Stimulated activated CD8-positive, alpha-beta memory T cell treated with anti-CD3 and anti-CD28 coated beads, Interleukin-15, amount 100 ng/mL, for 4 hours (primary cell): ENCODE data around the gene ERMP1.
"Not testable (repeated sequence)": the region's sequence is repeated elsewhere in the genome, so short reads cannot be mapped to it uniquely, and the experiment has no call there.

ENCODE experiments used
- DNase-seq, 2 donors: peaks; one replicate each; pipeline ENCODE4 v3.0.0-alpha.2; 2020; ENCODE audit warnings: low read depth in 2 of 2

ERMP1 gene

DNA sequence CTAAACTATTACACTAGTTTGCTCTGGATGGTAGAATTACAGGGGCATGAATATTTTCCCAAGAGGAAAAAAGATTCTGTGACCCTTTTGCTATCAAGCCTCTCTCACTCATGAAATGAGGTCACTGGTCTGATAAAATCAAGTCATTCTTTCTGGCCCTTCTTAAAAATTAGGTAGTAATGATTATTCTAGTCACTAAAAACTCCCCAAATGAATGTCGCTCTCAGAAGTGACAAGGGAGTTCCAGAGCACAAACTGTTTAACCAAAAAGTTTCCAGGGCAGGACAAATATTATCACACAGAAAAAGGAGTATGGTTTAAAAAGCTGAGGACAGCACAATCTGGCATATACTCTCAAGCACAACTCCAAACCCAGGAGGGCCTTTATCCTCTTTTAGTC is 12.5 kb downstream of the ERMP1 start:
- DNase-seq: no peak

- DNase-seq: no peak
These were observed 13.7 kb downstream of the ERMP1 start for GRCh38 chr9:5819174-5819573.

- DNase-seq: no peak
These were observed 14.3 kb downstream of the ERMP1 start for GRCh38 chr9:5818424-5819142.

GRCh38 chr9:5817862-5818261 is 15.1 kb downstream of the ERMP1 start:
- no peak for DNase-seq

- DNase-seq: no peak
These were observed 17.5 kb downstream of the ERMP1 start for GRCh38 chr9:5815461-5815860.

DNA sequence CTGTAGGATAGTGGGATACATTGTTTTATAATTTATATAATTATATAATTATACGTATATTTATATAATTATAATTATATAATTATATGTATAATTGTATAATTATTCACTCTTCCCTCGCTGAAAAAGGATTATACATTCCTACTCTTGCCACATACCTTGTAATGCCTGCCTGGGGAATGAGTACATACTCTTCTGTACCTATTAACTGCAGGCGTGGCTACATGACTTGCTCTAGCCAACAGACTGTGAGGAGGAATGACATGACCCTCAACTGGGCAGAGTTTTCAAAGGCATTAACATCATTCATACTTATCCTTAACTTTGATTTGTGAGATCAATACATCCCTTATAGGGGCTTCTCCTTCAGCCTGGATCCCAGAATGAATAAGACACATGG is 19.1 kb downstream of the ERMP1 start:
- no peak for DNase-seq

DNA sequence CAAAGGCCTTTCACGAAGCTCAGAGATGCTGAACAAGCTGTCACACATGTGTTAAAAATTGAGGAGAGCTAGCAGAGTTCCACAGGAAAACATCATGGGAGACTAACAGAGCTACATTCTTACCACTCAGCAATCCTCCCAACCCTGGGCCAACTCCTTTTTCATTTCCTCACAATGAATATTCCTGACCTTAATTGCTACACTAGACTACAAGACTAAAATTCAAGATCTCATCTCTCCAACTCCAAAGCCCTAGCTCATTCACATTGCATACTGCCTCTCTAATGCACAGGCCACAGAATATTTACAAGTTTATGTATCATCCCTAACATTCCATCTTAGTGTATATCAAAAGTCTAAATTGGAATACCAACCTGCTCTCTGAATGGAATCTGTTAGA is 21.2 kb downstream of the ERMP1 start:
- no peak for DNase-seq

GRCh38 chr9:5805478-5805877 is 27.4 kb downstream of the ERMP1 start:
- no peak for DNase-seq

GRCh38 chr9:5801739-5802113 is 31.2 kb downstream of the ERMP1 start:
- DNase-seq: no peak

GRCh38 chr9:5800969-5801738 is 31.8 kb downstream of the ERMP1 start:
- no peak for DNase-seq

DNA sequence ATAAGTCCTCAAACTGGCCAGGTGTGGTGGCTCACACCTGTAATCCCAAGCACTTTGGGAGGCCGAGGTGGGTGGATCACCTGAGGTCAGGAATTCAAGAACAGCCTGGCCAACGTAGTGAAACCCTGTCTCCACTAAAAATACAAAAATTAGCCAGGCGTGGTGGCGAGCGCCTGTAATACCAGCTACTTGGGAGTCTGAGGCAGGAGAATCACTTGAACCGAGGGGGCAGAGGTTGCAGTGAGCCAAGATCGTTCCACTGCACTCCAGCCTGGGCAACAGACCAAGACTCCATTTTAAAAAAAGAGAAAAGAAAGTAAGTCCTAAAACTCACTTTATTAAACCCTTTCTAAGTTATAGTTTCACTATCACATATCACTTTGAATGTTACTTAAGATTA is 32.5 kb downstream of the ERMP1 start:
- not testable (repeated sequence) for DNase-seq

GRCh38 chr9:5799314-5799713 is 33.6 kb downstream of the ERMP1 start:
- DNase-seq: no peak

GRCh38 chr9:5798581-5798980 is 34.3 kb downstream of the ERMP1 start:
- no peak for DNase-seq

DNA sequence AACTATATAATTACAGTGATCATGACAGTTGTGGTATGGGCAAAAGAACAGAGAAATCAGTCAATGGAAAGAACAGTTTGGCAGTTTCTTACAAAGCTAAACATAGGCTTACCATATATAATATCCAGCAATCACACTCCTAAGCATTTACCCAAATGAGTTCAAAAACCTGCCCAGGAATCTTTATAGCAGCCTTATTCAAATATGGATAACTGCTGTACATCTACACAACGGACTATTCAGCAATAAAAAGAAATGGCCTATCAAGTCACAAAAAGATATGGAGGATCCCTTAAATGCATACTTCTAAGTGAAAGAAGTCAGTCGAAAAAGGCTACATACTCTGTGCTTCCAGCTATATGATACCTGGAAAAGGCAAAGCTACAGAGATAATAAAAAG is 36.6 kb downstream of the ERMP1 start:
- no peak for DNase-seq

- no peak for DNase-seq
These were observed 39.1 kb downstream of the ERMP1 start for GRCh38 chr9:5793812-5794211.

DNA sequence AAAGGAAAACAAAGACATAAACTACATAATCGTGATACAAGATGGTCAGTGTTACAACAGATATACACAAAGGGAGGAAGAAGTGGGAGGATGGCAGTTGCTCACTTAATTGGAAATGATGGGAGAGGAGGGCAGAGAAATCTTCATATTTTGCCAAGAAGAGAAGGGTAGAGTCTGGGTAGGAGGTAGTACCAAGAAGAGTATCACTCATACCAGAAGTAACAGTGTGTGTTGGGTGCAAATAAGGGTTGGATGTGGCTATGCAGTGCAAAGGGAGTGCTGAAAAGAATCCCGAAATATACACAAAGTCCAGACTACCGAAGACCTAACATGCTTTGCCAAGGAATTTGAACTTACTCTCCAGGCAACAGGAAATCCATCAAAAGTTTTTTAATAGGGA is 41.0 kb downstream of the ERMP1 start:
- no peak for DNase-seq

DNA sequence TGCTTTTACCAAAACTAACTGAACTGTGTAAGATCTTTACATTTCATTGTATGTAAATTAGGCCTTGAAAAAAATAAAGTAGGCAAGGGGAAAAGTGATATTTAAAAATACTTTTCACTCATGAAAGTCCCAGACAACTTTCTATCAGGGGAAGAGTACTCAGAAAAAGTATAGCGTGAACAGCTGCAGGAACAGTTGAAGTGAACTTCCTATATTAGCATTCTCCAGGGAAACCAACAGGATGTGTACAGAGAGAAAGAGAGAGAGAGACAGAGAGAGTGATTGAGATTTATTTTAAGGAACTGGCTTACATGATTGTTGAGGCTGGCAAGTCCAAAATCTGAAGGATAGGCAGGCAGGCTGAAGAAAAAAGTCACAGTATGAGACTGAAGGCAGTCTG is 42.0 kb downstream of the ERMP1 start:
- no peak for DNase-seq

- DNase-seq: no peak
These were observed 43.4 kb downstream of the ERMP1 start for GRCh38 chr9:5789489-5789888.

DNA sequence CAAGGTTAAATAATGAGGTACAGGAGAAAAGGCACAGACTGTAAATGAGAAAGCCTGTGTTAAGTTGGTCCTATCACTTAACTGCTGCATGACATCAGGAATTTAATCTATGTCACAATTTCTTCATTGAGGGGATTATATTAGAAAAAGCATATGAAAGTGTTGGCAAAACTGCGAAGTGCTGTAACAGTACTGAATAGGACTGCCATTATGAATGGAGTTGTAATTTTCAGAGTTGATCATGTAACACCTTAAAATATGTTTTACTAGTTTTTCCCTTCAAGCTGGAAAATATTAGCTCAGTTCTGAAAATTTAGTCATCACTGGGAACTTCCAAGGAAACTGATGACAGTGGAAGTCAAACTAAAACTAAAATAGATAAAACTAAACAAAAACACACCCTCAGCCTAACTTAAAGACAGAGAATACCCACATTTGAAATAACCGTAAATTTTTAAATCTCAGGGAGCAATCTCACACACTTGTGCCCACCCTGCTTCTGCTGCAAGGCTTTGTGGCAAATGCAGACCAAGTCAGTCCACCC is 45.1 kb downstream of the ERMP1 start:
- no peak for DNase-seq

GRCh38 chr9:5787220-5787619 is 45.7 kb downstream of the ERMP1 start:
- DNase-seq: no peak

DNA sequence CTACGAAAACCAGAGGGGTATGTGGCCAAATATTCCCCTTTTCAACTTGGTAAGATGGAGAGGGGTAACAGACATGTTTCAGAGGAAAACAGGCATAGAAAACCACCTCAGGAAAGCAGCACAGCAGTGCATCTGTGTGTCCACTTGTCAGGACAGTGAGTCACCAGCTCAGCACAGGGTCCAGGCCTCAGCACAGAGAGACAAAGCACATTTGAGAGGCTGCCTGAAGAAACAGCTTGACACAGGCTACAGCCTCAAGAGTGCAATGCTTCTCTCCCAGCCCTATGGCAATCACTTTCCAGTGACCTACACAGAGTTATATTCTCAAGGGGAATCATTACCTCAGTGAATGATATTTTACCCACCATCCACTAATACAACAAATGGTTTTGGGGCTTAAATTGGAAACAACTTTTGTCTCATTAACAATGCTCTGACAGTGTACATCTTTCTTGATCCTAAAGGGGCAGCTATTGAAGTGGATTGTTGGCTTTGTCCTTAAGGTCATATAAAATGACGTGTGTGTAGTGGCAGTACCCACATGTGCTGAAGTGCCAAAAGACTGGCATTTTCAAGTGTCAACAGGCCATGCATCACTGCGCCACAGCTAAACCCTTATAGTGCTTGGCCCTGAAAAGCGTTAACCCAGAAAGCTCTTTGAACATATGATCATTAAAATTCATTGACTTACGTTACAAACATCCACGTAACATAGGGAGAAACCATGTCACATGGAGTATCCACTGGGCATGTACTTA is 46.4 kb downstream of the ERMP1 start:
- DNase-seq: no peak

GRCh38 chr9:5784526-5785315 is 48.2 kb downstream of the ERMP1 start:
- DNase-seq: no peak
